Activated T-cell treated with anti-CD3 and anti-CD28 coated beads, Interleukin-2, amount 50 U/mL, for 24 hours (primary cell): ENCODE data around the gene GSK3B.

Experiments used
- DNase-seq: peaks from one replicate; pipeline ENCODE4 v3.0.0-alpha.2; 2020
- H3K27ac Mint-ChIP-seq: 2 replicates; pipeline ENCODE4 v1.8.0; 2020; ENCODE audit warnings: mild to moderate bottlenecking, mixed read lengths
- H3K27me3 Mint-ChIP-seq: 2 replicates; pipeline ENCODE4 v1.8.0; 2020; ENCODE audit warnings: mixed read lengths
- H3K36me3 Mint-ChIP-seq: 2 replicates; pipeline ENCODE4 v1.8.0; 2020; ENCODE audit warnings: low read depth, mixed read lengths
- H3K4me1 Mint-ChIP-seq: 2 replicates; pipeline ENCODE4 v1.8.0; 2020; ENCODE audit warnings: low read depth, mixed read lengths
- H3K4me3 Mint-ChIP-seq: 2 replicates; pipeline ENCODE4 v1.8.0; 2020; ENCODE audit warnings: mild to moderate bottlenecking, moderate library complexity, mixed read lengths
- H3K9me3 Mint-ChIP-seq: 2 replicates; pipeline ENCODE4 v1.8.0; 2020; ENCODE audit warnings: mixed read lengths

The GSK3B gene

GRCh38 chr3:119937229-119937628, 157.0 kb downstream of the GSK3B start:
- H3K36me3 Mint-ChIP-seq: peaks cover 20% of the 10 kb centered on the region
- H3K9me3 Mint-ChIP-seq: no peaks in the 10 kb centered on the region
- H3K4me1 Mint-ChIP-seq: peaks cover 56% of the 10 kb centered on the region
- no peaks in the 10 kb centered on the region for H3K27me3 Mint-ChIP-seq
- peak; percentile 38 for DNase-seq
- H3K4me3 Mint-ChIP-seq: peak overlapping the region; percentile 32
- H3K27ac Mint-ChIP-seq: peak overlapping the region; percentile 86

- Mint-ChIP-seq H3K4me3 (no peak overlapping the region), H3K36me3 (peaks cover 17% of the 10 kb centered on the region)
These were observed 160.0 kb downstream of the GSK3B start for GRCh38 chr3:119934249-119934648.

GRCh38 chr3:119933207-119933606, 161.0 kb downstream of the GSK3B start:
- H3K4me3 Mint-ChIP-seq: no peak overlapping the region

More at GRCh38 chr3:119934249-119934648, 160.0 kb downstream of the GSK3B start:
- peaks cover 54% of the 10 kb centered on the region for H3K4me1 Mint-ChIP-seq
- H3K27me3 Mint-ChIP-seq: no peaks in the 10 kb centered on the region
- no peak overlapping the region for H3K27ac Mint-ChIP-seq
- no peaks in the 10 kb centered on the region for H3K9me3 Mint-ChIP-seq
- DNase-seq: no peak

GRCh38 chr3:119930286-119930685, 164.0 kb downstream of the GSK3B start:
- DNase-seq: no peak
- Mint-ChIP-seq H3K9me3 (no peaks in the 10 kb centered on the region), H3K36me3 (peaks cover 2% of the 10 kb centered on the region), H3K27ac (no peak overlapping the region), H3K4me3 (no peak overlapping the region), H3K4me1 (peaks cover 27% of the 10 kb centered on the region), H3K27me3 (no peaks in the 10 kb centered on the region)

More at GRCh38 chr3:119933207-119933606, 161.0 kb downstream of the GSK3B start:
- Mint-ChIP-seq H3K27me3 (no peaks in the 10 kb centered on the region), H3K9me3 (no peaks in the 10 kb centered on the region), H3K27ac (no peak overlapping the region), H3K4me1 (peaks cover 52% of the 10 kb centered on the region), H3K36me3 (peaks cover 17% of the 10 kb centered on the region)
- no peak for DNase-seq

- Mint-ChIP-seq H3K36me3 (peaks cover 2% of the 10 kb centered on the region), H3K27ac (no peak overlapping the region), H3K27me3 (no peaks in the 10 kb centered on the region), H3K4me1 (peaks cover 26% of the 10 kb centered on the region), H3K4me3 (no peak overlapping the region), H3K9me3 (no peaks in the 10 kb centered on the region)
- no peak for DNase-seq
These were observed 167.1 kb downstream of the GSK3B start for GRCh38 chr3:119927190-119927589.

GRCh38 chr3:119924111-119925094, 169.8 kb downstream of the GSK3B start:
- Mint-ChIP-seq H3K9me3 (no peaks in the 10 kb centered on the region), H3K36me3 (peaks cover 21% of the 10 kb centered on the region), H3K27ac (no peak overlapping the region), H3K4me1 (peaks cover 28% of the 10 kb centered on the region), H3K4me3 (no peak overlapping the region), H3K27me3 (no peaks in the 10 kb centered on the region)
- no peak for DNase-seq

GRCh38 chr3:119918992-119919933, 175.0 kb downstream of the GSK3B start:
- Mint-ChIP-seq H3K9me3 (no peaks in the 10 kb centered on the region), H3K4me1 (peaks cover 32% of the 10 kb centered on the region), H3K36me3 (peaks cover 44% of the 10 kb centered on the region), H3K4me3 (no peak overlapping the region), H3K27ac (no peak overlapping the region), H3K27me3 (no peaks in the 10 kb centered on the region)
- DNase-seq: no peak

- Mint-ChIP-seq H3K36me3 (peaks cover 63% of the 10 kb centered on the region), H3K4me3 (no peak overlapping the region), H3K27me3 (no peaks in the 10 kb centered on the region), H3K27ac (peak overlapping the region; percentile 97), H3K9me3 (no peaks in the 10 kb centered on the region), H3K4me1 (peaks cover 37% of the 10 kb centered on the region)
- DNase-seq: no peak
These were observed 181.2 kb downstream of the GSK3B start for GRCh38 chr3:119913021-119913420.

GRCh38 chr3:119912220-119912619, 182.0 kb downstream of the GSK3B start:
- H3K4me3 Mint-ChIP-seq: peak overlapping the region; percentile 43
- no peaks in the 10 kb centered on the region for H3K9me3 Mint-ChIP-seq
- peaks cover 37% of the 10 kb centered on the region for H3K4me1 Mint-ChIP-seq
- no peak for DNase-seq
- peak overlapping the region; percentile 97 for H3K27ac Mint-ChIP-seq
- no peaks in the 10 kb centered on the region for H3K27me3 Mint-ChIP-seq
- peaks cover 69% of the 10 kb centered on the region for H3K36me3 Mint-ChIP-seq

- Mint-ChIP-seq H3K4me3 (peak overlapping the region; percentile 43), H3K27ac (peak overlapping the region; percentile 97), H3K27me3 (no peaks in the 10 kb centered on the region), H3K36me3 (peaks cover 69% of the 10 kb centered on the region), H3K9me3 (no peaks in the 10 kb centered on the region), H3K4me1 (peaks cover 35% of the 10 kb centered on the region)
- no peak for DNase-seq
These were observed 182.5 kb downstream of the GSK3B start for GRCh38 chr3:119911748-119912147.

- peaks cover 7% of the 10 kb centered on the region for H3K4me1 Mint-ChIP-seq
- H3K36me3 Mint-ChIP-seq: peaks cover 45% of the 10 kb centered on the region
These were observed 192.2 kb downstream of the GSK3B start for GRCh38 chr3:119902061-119902460.

GRCh38 chr3:119901148-119901547, 193.1 kb downstream of the GSK3B start:
- Mint-ChIP-seq H3K27ac (no peak overlapping the region), H3K4me3 (no peak overlapping the region), H3K9me3 (no peaks in the 10 kb centered on the region), H3K36me3 (peaks cover 42% of the 10 kb centered on the region), H3K27me3 (no peaks in the 10 kb centered on the region), H3K4me1 (peaks cover 7% of the 10 kb centered on the region)
- no peak for DNase-seq

More at GRCh38 chr3:119902061-119902460, 192.2 kb downstream of the GSK3B start:
- no peak overlapping the region for H3K27ac Mint-ChIP-seq
- no peaks in the 10 kb centered on the region for H3K27me3 Mint-ChIP-seq
- DNase-seq: no peak
- H3K9me3 Mint-ChIP-seq: no peaks in the 10 kb centered on the region
- H3K4me3 Mint-ChIP-seq: no peak overlapping the region

- H3K27ac Mint-ChIP-seq: peak overlapping the region; percentile 9
- no peak overlapping the region for H3K4me3 Mint-ChIP-seq
- peaks cover 39% of the 10 kb centered on the region for H3K36me3 Mint-ChIP-seq
- H3K4me1 Mint-ChIP-seq: peaks cover 13% of the 10 kb centered on the region
- no peaks in the 10 kb centered on the region for H3K9me3 Mint-ChIP-seq
- no peak for DNase-seq
- no peaks in the 10 kb centered on the region for H3K27me3 Mint-ChIP-seq
These were observed 195.1 kb downstream of the GSK3B start for GRCh38 chr3:119899192-119899511.

- H3K36me3 Mint-ChIP-seq: peaks cover 35% of the 10 kb centered on the region
- H3K9me3 Mint-ChIP-seq: no peaks in the 10 kb centered on the region
- no peak overlapping the region for H3K4me3 Mint-ChIP-seq
- H3K27ac Mint-ChIP-seq: peak overlapping the region; percentile 9
- no peaks in the 10 kb centered on the region for H3K27me3 Mint-ChIP-seq
- H3K4me1 Mint-ChIP-seq: peaks cover 18% of the 10 kb centered on the region
- no peak for DNase-seq
These were observed 195.6 kb downstream of the GSK3B start for GRCh38 chr3:119898478-119899191.
